HCT116 (cell line): Measurements from ENCODE around the gene CTNND2. TPM values are rescaled to one million over a fixed set of nuclear protein-coding genes. Genes with fewer than 3 reads are reported as not detected.

Experiments
- ATAC-seq: fragments of 200-7000 bp; cut with Tn5 transposase; 2 replicates; pipeline ENCODE4 v1.9.1; 2020; ENCODE audit warnings: mild to moderate bottlenecking, moderate library complexity
- BruUV-seq: library from RNA; stranded (reverse); fragments of 400-500 nt; replicated peaks from 2 replicates; lab custom pipeline; 2021; lab: Mats Ljungman, UMichigan
- CTCF ChIA-PET: fragments of 300-600 bp; sonication (Branson Sonifier 250); formaldehyde crosslinking; loops from one replicate; lab custom pipeline; 2021; ENCODE audit warnings: antibody characterized with exemption; lab: Charles Lee
- POLR2A ChIA-PET: fragments of 300-600, 350-600 bp; sonication (Branson Sonifier 250); formaldehyde crosslinking; loops from one replicate; lab custom pipeline; 2021; ENCODE audit warnings: antibody characterized with exemption; lab: Charles Lee
- RAD21 ChIA-PET, 2 experiments: fragments of 300-600 bp; sonication (Branson Sonifier 250); formaldehyde crosslinking; loops; one replicate each; lab custom pipeline; 2023; ENCODE audit warnings: low total read pairs in 2 of 2; ENCODE audit not compliant: uncharacterized antibody in 2 of 2, unreplicated experiment in 2 of 2, low non-redundant PET in 1 of 2; lab: Charles Lee
- DNase-seq: peaks from one replicate; pipeline ENCODE4 v3.0.0-alpha.2; 2010; ENCODE audit warnings: low read depth, low spot score
- H2AFZ ChIP-seq: fragments of 200-600 bp; shearing (Covaris generic), sonication (generic); 2 replicates; pipeline ENCODE4 v1.6.1; 2017; ENCODE audit warnings: low read depth, mixed run types, mixed read lengths, antibody characterized with exemption, low read length; ENCODE audit not compliant: poor library complexity, severe bottlenecking
- H3K27ac ChIP-seq: 2 replicates; pipeline ENCODE4 v1.5.1; 2012; ENCODE audit warnings: low read depth, low read length
- H3K27me3 ChIP-seq: fragments of 200-600 bp; sonication (generic); 2 replicates; pipeline ENCODE4 v1.6.1; 2016; ENCODE audit warnings: mixed run types, low read length, mixed read lengths; ENCODE audit not compliant: insufficient read depth
- H3K36me3 ChIP-seq, 2 experiments: fragments of 200-500 bp in 1 of 2; fragments of 200-600 bp in 1 of 2; sonication (Bioruptor generic) in 1 of 2; sonication (generic) in 1 of 2; 2 replicates each; pipeline versions ENCODE4 v1.5.1 to v1.6.1; 2014 to 2016; ENCODE audit warnings: low read length in 2 of 2, inconsistent platforms in 1 of 2, mixed read lengths in 1 of 2, mixed run types in 1 of 2; ENCODE audit not compliant: insufficient read depth in 2 of 2, control insufficient read depth in 1 of 2
- H3K4me1 ChIP-seq, 2 experiments: fragments of 200-600 bp in 1 of 2; sonication (generic) in 1 of 2; 2 replicates each; pipeline versions ENCODE4 v1.5.1 to v1.6.1; 2012 to 2017; ENCODE audit warnings: low read length in 2 of 2, inconsistent platforms in 1 of 2, mild to moderate bottlenecking in 1 of 2, mixed read lengths in 1 of 2, mixed run types in 1 of 2, moderate library complexity in 1 of 2; ENCODE audit not compliant: insufficient read depth in 2 of 2, control insufficient read depth in 1 of 2
- H3K4me2 ChIP-seq: fragments of 200-600 bp; sonication (generic); 2 replicates; pipeline ENCODE4 v1.6.1; 2017; ENCODE audit warnings: mixed run types, low read length, mixed read lengths
- H3K4me3 ChIP-seq, 2 experiments: fragments of 200-600 bp in 1 of 2; sonication (generic) in 1 of 2; replicated peaks in 1 of 2; 2 replicates each; pipeline ENCODE4 v1.5.1; 2011 to 2016; ENCODE audit warnings: low read length in 2 of 2, control low read depth in 1 of 2, low read depth in 1 of 2, mild to moderate bottlenecking in 1 of 2, mixed read lengths in 1 of 2, mixed run types in 1 of 2
- H3K79me2 ChIP-seq: fragments of 200-600 bp; sonication (generic); 2 replicates; pipeline ENCODE4 v1.6.1; 2017; ENCODE audit warnings: mild to moderate bottlenecking, mixed run types, low read length, moderate library complexity, mixed read lengths; ENCODE audit not compliant: insufficient read depth
- H3K9ac ChIP-seq: fragments of 200-600 bp; sonication (generic); 2 replicates; pipeline ENCODE4 v1.6.1; 2016; ENCODE audit warnings: low read length, mixed read lengths
- H3K9me2 ChIP-seq: fragments of 200-600 bp; sonication (generic), shearing (Covaris generic); 2 replicates; pipeline ENCODE4 v1.6.1; 2017; ENCODE audit warnings: mixed run types, mild to moderate bottlenecking, moderate library complexity; ENCODE audit not compliant: insufficient read depth
- H3K9me3 ChIP-seq, 2 experiments: fragments of 200-500 bp in 1 of 2; fragments of 200-600 bp in 1 of 2; sonication (Bioruptor generic) in 1 of 2; sonication (generic) in 1 of 2; 2 replicates each; pipeline ENCODE4 v1.6.1; 2014 to 2017; ENCODE audit warnings: low read length in 2 of 2, mixed read lengths in 2 of 2, inconsistent platforms in 1 of 2, low read depth in 1 of 2, mild to moderate bottlenecking in 1 of 2, mixed run types in 1 of 2, moderate library complexity in 1 of 2; ENCODE audit not compliant: control insufficient read depth in 1 of 2, insufficient read depth in 1 of 2
- H4K20me1 ChIP-seq: fragments of 200-600 bp; sonication (generic), shearing (Covaris generic); 2 replicates; pipeline ENCODE4 v1.6.1; 2017; ENCODE audit warnings: mixed run types, mild to moderate bottlenecking, moderate library complexity; ENCODE audit not compliant: insufficient read depth
- CBX3 ChIP-seq: IDR thresholded peaks from 2 replicates; pipeline ENCODE4 v1.6.1; 2012; ENCODE audit warnings: low read depth
- ELF1 ChIP-seq: IDR thresholded peaks from 2 replicates; pipeline ENCODE4 v1.6.1; 2012; ENCODE audit warnings: low read depth, borderline replicate concordance
- EZH2phosphoT487 ChIP-seq: fragments of 200-600 bp; IDR thresholded peaks from 2 replicates; pipeline ENCODE4 v1.6.1; 2018; ENCODE audit warnings: antibody characterized with exemption, borderline replicate concordance
- FOSL1 ChIP-seq: IDR thresholded peaks from 2 replicates; pipeline ENCODE4 v1.6.1; 2012; ENCODE audit warnings: low read depth
- JUND ChIP-seq: IDR thresholded peaks from 2 replicates; pipeline ENCODE4 v1.6.1; 2012
- RAD21 ChIP-seq: IDR thresholded peaks from 2 replicates; pipeline ENCODE4 v1.6.1; 2012; ENCODE audit warnings: low read depth, mild to moderate bottlenecking
- TCF7L2 ChIP-seq: IDR thresholded peaks from 2 replicates; pipeline ENCODE4 v1.7.0; 2011; ENCODE audit warnings: borderline replicate concordance, inconsistent platforms; ENCODE audit not compliant: insufficient read depth, insufficient read length; ENCODE audit errors: extremely low read depth
- ZFX ChIP-seq: fragments of 450-650 bp; IDR thresholded peaks from 2 replicates; pipeline ENCODE4 v1.6.1; 2017
- intact Hi-C: fragments of 100-400 bp; cut with micrococcal nuclease; formaldehyde crosslinking; loops from 2 replicates; pipeline ENCODE4 v1.10.0; 2022
- total RNA-seq: library from RNA; stranded (reverse); gene quantifications from one replicate; pipeline ENCODE4 v1.2.1, GENCODE V29; 2021; ENCODE audit not compliant: unreplicated experiment
- TF ChIP-seq, protein P1 (sequence below): IDR thresholded peaks from 2 replicates; pipeline ENCODE4 v1.6.1; 2012

The CTNND2 gene
- total RNA-seq, 1 experiment from 2014 or later = not detected

DNA sequence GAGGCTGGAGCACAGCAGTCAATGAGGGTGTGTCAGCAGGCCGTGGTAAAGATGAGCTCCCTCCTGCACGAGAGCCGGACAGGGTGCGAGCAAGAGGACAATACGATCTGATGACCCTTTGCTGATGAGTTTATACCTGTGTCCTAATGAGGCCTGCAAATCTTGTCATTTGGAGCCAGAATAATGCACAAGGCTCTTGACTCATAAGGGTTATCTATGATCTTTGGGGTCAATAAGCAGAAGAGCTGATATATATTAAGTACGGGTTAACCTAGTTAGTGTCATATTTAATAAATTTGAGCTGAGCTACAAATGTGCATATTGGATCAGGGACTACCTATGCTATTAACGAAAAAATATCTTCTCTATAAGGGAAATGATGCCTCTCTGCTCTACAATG, 46.9 kb downstream of the CTNND2 start:
- Histone ChIP-seq H3K79me2 (no peaks in the 10 kb centered on the region), H3K9me3 (peaks cover 12 to 21% of the 10 kb centered on the region in 2 experiments; a peak in 2 of 4 replicates), H3K36me3 (no peaks in the 10 kb centered on the region), H4K20me1 (no peaks in the 10 kb centered on the region), H2AFZ (no peak overlapping the region), H3K9ac (no peak overlapping the region), H3K9me2 (no peaks in the 10 kb centered on the region), H3K4me2 (no peak overlapping the region), H3K27me3 (no peaks in the 10 kb centered on the region), H3K4me3 (no peak overlapping the region), H3K27ac (no peak overlapping the region), H3K4me1 (no peaks in the 10 kb centered on the region)
- ATAC-seq (no peak), DNase-seq (no peak)
- no TSS peak for BruUV-seq
- ChIA-PET RAD21 (no interaction called here), CTCF (no interaction called here), POLR2A (no interaction called here)
- TF ChIP-seq, protein P1, sequence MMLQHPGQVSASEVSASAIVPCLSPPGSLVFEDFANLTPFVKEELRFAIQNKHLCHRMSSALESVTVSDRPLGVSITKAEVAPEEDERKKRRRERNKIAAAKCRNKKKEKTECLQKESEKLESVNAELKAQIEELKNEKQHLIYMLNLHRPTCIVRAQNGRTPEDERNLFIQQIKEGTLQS = no peak
- no peak for TF ChIP-seq FOSL1
- intact Hi-C loops = no loop called here

DNA sequence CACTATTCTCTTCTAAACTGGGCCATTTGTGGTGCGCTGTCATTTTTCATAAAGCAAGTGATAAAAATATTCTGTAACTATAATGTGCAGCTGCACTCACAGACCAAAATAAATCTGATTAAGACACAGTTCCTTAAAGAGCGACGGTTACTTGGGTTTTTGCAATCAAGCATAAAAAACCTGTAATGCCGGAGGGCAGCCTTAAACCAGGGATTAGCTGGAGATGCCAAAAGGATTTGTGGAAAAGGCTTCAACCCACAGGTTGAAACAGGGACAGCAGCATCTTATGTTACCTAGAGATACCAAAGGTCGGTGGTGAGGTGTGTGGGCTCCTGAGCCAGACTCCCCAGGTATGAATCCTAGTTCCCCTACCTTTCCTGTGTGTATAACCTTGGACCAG, 49.3 kb downstream of the CTNND2 start:
- no peak overlapping the region for H3K9ac ChIP-seq
- no peaks in the 10 kb centered on the region for H3K9me2 ChIP-seq
- TF ChIP-seq ZFX = no peak
- TF ChIP-seq EZH2phosphoT487 = no peak
- no peak for TF ChIP-seq JUND
- TF ChIP-seq TCF7L2 = no peak
- TF ChIP-seq, protein P1 = no peak
- no peak for TF ChIP-seq CBX3
- no peak for TF ChIP-seq RAD21
- no peak for TF ChIP-seq ELF1
- TF ChIP-seq, all 23 proteins: peak for 0
- no peaks in the 10 kb centered on the region for H3K4me1 ChIP-seq
- H3K27ac ChIP-seq = no peak overlapping the region
- H4K20me1 ChIP-seq = no peaks in the 10 kb centered on the region
- H2AFZ ChIP-seq = no peak overlapping the region
- H3K4me2 ChIP-seq = no peak overlapping the region
- no peaks in the 10 kb centered on the region for H3K36me3 ChIP-seq
- no peak for ATAC-seq
- ChIA-PET POLR2A (no interaction called here), RAD21 (no interaction called here), CTCF (no interaction called here)
- no peak overlapping the region for H3K4me3 ChIP-seq
- H3K79me2 ChIP-seq = no peaks in the 10 kb centered on the region
- no TSS peak for BruUV-seq
- intact Hi-C loops = no loop called here
- H3K9me3 ChIP-seq = peaks cover 9 to 26% of the 10 kb centered on the region in 2 experiments; a peak in 2 of 4 replicates
- DNase-seq = no peak
- H3K27me3 ChIP-seq = no peaks in the 10 kb centered on the region
